ENCODE measurements around the gene ATP8A2.

ATP8A2 gene

GRCh38 chr13:26037302-26037701 lies 665.5 kb downstream of the ATP8A2 start:
- peak; percentile 48 for DNase-seq (ENCODE audit: low read depth)
- TF ChIP-seq, protein P1, sequence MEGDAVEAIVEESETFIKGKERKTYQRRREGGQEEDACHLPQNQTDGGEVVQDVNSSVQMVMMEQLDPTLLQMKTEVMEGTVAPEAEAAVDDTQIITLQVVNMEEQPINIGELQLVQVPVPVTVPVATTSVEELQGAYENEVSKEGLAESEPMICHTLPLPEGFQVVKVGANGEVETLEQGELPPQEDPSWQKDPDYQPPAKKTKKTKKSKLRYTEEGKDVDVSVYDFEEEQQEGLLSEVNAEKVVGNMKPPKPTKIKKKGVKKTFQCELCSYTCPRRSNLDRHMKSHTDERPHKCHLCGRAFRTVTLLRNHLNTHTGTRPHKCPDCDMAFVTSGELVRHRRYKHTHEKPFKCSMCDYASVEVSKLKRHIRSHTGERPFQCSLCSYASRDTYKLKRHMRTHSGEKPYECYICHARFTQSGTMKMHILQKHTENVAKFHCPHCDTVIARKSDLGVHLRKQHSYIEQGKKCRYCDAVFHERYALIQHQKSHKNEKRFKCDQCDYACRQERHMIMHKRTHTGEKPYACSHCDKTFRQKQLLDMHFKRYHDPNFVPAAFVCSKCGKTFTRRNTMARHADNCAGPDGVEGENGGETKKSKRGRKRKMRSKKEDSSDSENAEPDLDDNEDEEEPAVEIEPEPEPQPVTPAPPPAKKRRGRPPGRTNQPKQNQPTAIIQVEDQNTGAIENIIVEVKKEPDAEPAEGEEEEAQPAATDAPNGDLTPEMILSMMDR (conservative IDR thresholded peaks at IDR 0.05; ENCODE audit: low read depth, low read length): peak; percentile 76
- H3K4me3 ChIP-seq (ENCODE audit: low read depth, low read length): no peak overlapping the region

DNA sequence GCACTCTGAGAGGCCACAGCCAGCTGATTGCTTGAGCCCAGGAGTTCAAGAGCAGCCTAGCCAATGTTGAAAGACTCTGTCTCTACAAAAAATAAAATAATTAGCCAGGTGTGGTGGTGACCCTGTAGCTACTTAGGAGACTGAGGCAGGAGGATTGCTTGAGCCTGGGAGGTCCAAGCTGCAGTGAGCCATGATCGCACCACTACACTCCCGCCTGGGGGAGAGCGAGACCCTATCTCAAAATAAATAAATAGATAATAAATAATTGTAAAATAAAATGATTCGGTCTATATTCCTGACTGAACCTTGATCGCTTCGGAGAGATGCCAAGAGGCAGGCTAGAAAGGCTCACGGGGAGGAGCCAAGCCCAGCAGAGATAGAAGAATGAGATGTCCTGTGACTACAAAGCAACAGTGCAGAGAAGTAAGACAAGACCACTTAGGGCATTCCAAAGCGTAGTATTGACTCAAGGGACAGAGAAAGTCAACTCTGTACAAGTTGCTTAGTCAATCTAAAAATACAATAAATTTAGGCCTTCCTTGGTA lies 667.2 kb downstream of the ATP8A2 start:
- TF ChIP-seq, protein P1 (conservative IDR thresholded peaks at IDR 0.05; ENCODE audit: low read depth, low read length): no peak
- H3K4me3 ChIP-seq (ENCODE audit: low read depth, low read length): no peak overlapping the region
- no peak for DNase-seq (ENCODE audit: low read depth)

GRCh38 chr13:26041444-26041843 lies 669.7 kb downstream of the ATP8A2 start:
- TF ChIP-seq, protein P1 (conservative IDR thresholded peaks at IDR 0.05; ENCODE audit: low read depth, low read length): no peak
- no peak overlapping the region for H3K4me3 ChIP-seq (ENCODE audit: low read depth, low read length)
- DNase-seq (ENCODE audit: low read depth): no peak

- no peak overlapping the region for H3K4me3 ChIP-seq (ENCODE audit: low read depth, low read length)
- no peak for DNase-seq (ENCODE audit: low read depth)
- TF ChIP-seq, protein P1 (conservative IDR thresholded peaks at IDR 0.05; ENCODE audit: low read depth, low read length): no peak
Observed at GRCh38 chr13:26042785-26043184, 671.0 kb downstream of the ATP8A2 start.

- H3K4me3 ChIP-seq (ENCODE audit: low read depth, low read length): no peak overlapping the region
- no peak for DNase-seq (ENCODE audit: low read depth)
- TF ChIP-seq, protein P1 (conservative IDR thresholded peaks at IDR 0.05; ENCODE audit: low read depth, low read length): no peak
Observed at GRCh38 chr13:26045142-26045541, 673.4 kb downstream of the ATP8A2 start.

- TF ChIP-seq, protein P1 (conservative IDR thresholded peaks at IDR 0.05; ENCODE audit: low read depth, low read length): no peak
- no peak for DNase-seq (ENCODE audit: low read depth)
- no peak overlapping the region for H3K4me3 ChIP-seq (ENCODE audit: low read depth, low read length)
Observed at GRCh38 chr13:26046639-26047038, 674.9 kb downstream of the ATP8A2 start.

GRCh38 chr13:26047040-26047439 lies 675.3 kb downstream of the ATP8A2 start:
- TF ChIP-seq, protein P1 (conservative IDR thresholded peaks at IDR 0.05; ENCODE audit: low read depth, low read length): no peak
- no peak overlapping the region for H3K4me3 ChIP-seq (ENCODE audit: low read depth, low read length)
- no peak for DNase-seq (ENCODE audit: low read depth)

Data from choroid plexus epithelial cell (primary cell).